Omental fat pad (tissue), 4 donors: ENCODE results near the gene MEAK7. TPM values are rescaled to one million over a fixed set of nuclear protein-coding genes. Genes with fewer than 3 reads are reported as not detected.

Experiments
- ATAC-seq: fragments of 150-250 bp; one replicate; pipeline ENCODE4 v1.9.1; 2016; ENCODE audit warnings: mild to moderate bottlenecking, moderate library complexity; ENCODE audit not compliant: low FRiP score
- DNase-seq: peaks from one replicate; pipeline ENCODE4 v3.0.0-alpha.2; 2019; ENCODE audit warnings: low spot score
- CTCF ChIP-seq, 3 donors: fragments of 450-650 bp; IDR thresholded peaks; one replicate each; pipeline ENCODE4 v1.5.1; 2016 to 2017; ENCODE audit warnings: antibody characterized with exemption in 3 of 3, mild to moderate bottlenecking in 3 of 3, moderate library complexity in 2 of 3
- total RNA-seq, 4 donors: library from RNA; depleted of rRNA; stranded (reverse); fragments of >200 nt; gene quantifications; one replicate each; pipeline ENCODE4 v1.1.0, GENCODE V29; 2016

Gene MEAK7
- total RNA-seq, 4 donors from 2014 or later, result 6.4 to 9.1 (median 8.4) TPM

GRCh38 chr16:84498859-84499620 is 5.4 kb downstream of the MEAK7 start:
- TF ChIP-seq CTCF (IDR thresholded peaks at IDR 0.05), result no peak
- ATAC-seq (no peak), DNase-seq (no peak)

GRCh38 chr16:84498223-84498610 is 6.2 kb downstream of the MEAK7 start:
- DNase-seq (no peak), ATAC-seq (no peak)
- TF ChIP-seq CTCF (IDR thresholded peaks at IDR 0.05), result no peak

- no peak for DNase-seq
- TF ChIP-seq CTCF (IDR thresholded peaks at IDR 0.05), result no peak
- ATAC-seq, result no peak
Measured at GRCh38 chr16:84497418-84498222, 6.8 kb downstream of the MEAK7 start.

GRCh38 chr16:84496991-84497390 is 7.5 kb downstream of the MEAK7 start:
- ATAC-seq, result no peak
- no peak for TF ChIP-seq CTCF (IDR thresholded peaks at IDR 0.05)
- DNase-seq, result no peak

- ATAC-seq (no peak), DNase-seq (no peak)
- no peak for TF ChIP-seq CTCF (IDR thresholded peaks at IDR 0.05)
Measured at GRCh38 chr16:84495506-84495905, 9.0 kb downstream of the MEAK7 start.

- no peak for TF ChIP-seq CTCF (IDR thresholded peaks at IDR 0.05)
- no peak for DNase-seq
- no peak for ATAC-seq
Measured at GRCh38 chr16:84489131-84489530, 15.3 kb downstream of the MEAK7 start.
